ENCODE data around the gene HECW1. TPM values are rescaled to one million over a fixed set of nuclear protein-coding genes. Genes with fewer than 3 reads are reported as not detected.

HECW1 gene
- total RNA-seq, 1 experiment from 2014 or later: 2.7 TPM

DNA sequence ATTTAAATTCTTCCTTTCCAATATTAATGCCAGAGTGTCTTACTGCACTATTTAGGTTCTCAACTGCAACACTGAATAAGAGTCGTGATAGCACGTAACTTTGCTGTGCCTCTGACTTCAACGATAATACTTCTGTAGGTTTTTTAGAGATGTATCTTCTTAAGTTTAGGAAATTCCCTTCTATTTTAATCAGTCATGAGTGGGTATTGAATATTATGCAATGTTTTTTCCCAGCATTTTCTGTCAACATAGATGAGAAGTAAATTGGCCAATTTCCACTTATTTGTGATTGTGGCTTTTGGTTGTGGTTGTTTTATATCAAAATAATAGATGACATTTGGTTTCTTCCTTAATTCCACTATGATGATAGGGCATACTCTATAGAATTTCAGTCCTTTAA lies 463.8 kb downstream of the HECW1 start:
- BruUV-seq (replicated peaks): no TSS peak

DNA sequence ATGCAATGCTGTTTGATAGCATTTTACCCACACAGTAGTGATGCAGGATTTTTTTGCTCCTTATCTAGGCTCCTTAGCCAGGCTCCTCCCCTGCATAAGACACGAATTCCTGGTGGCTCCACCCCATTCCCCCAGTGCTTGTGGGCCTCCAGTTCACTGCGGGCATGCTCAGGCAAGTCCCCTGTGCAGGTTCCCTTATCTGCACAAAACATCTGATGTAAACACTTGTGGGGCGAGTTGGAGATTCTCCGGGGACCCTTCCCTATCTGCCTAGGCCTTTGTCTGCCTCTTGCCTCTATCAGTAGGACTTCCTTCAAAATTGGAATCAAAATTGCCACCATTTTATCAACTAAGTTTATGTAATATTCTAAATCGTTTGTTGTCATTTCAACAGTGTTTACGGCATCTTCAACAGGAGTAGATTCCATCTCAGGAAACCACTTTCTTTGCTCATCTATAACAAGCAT lies 465.1 kb downstream of the HECW1 start:
- CTCF ChIA-PET: interaction anchor here (0.8 kb wide), 1 partner anchor 122 kb away, joined by 3 read pairs; no protein-coding TSS in a partner anchor
- Histone ChIP-seq H3K79me2 (ENCODE audit: low read depth) (no peaks in the 10 kb centered on the region), H2AFZ (no peak overlapping the region), H3K9me2 (ENCODE audit: insufficient read depth) (no peaks in the 10 kb centered on the region), H3K4me3 (no peak overlapping the region), H3K4me1 (replicated peaks; ENCODE audit: insufficient read depth) (peaks cover 11% of the 10 kb centered on the region), H3K4me2 (no peak overlapping the region), H4K20me1 (ENCODE audit: insufficient read depth) (no peaks in the 10 kb centered on the region), H3K9me3 (ENCODE audit: insufficient read depth, low read depth) (no peaks in the 10 kb centered on the region), H3F3A (ENCODE audit: insufficient read depth, low read depth) (peaks cover 4% of the 10 kb centered on the region; the same call in 1 of the 2 replicates), H3K27ac (no peak overlapping the region), H3K36me3 (ENCODE audit: low read depth) (no peaks in the 10 kb centered on the region), H3K27me3 (ENCODE audit: insufficient read depth, low read depth) (no peaks in the 10 kb centered on the region)
- no peak for DNase-seq
- TF ChIP-seq, protein P1, sequence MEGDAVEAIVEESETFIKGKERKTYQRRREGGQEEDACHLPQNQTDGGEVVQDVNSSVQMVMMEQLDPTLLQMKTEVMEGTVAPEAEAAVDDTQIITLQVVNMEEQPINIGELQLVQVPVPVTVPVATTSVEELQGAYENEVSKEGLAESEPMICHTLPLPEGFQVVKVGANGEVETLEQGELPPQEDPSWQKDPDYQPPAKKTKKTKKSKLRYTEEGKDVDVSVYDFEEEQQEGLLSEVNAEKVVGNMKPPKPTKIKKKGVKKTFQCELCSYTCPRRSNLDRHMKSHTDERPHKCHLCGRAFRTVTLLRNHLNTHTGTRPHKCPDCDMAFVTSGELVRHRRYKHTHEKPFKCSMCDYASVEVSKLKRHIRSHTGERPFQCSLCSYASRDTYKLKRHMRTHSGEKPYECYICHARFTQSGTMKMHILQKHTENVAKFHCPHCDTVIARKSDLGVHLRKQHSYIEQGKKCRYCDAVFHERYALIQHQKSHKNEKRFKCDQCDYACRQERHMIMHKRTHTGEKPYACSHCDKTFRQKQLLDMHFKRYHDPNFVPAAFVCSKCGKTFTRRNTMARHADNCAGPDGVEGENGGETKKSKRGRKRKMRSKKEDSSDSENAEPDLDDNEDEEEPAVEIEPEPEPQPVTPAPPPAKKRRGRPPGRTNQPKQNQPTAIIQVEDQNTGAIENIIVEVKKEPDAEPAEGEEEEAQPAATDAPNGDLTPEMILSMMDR (conservative IDR thresholded peaks at IDR 0.05): no peak
- no peak for TF ChIP-seq EZH2 (IDR thresholded peaks at IDR 0.05; ENCODE audit: low read depth)
- intact Hi-C loops (cut with micrococcal nuclease; ENCODE audit: unreplicated experiment): no loop called here
- POLR2A ChIA-PET (ENCODE audit: unreplicated experiment): no interaction called here
- BruUV-seq (replicated peaks): no TSS peak

More for the DNA sequence above, 463.8 kb downstream of the HECW1 start:
- no peaks in the 10 kb centered on the region for H3K79me2 ChIP-seq (ENCODE audit: low read depth)
- ChIA-PET POLR2A (ENCODE audit: unreplicated experiment) (no interaction called here), CTCF (no interaction called here)
- no peaks in the 10 kb centered on the region for H3K27me3 ChIP-seq (ENCODE audit: insufficient read depth, low read depth)
- H3F3A ChIP-seq (ENCODE audit: insufficient read depth, low read depth): peaks cover 4% of the 10 kb centered on the region; the same call in 1 of the 2 replicates
- no peaks in the 10 kb centered on the region for H3K36me3 ChIP-seq (ENCODE audit: low read depth)
- H2AFZ ChIP-seq: no peak overlapping the region
- H3K4me3 ChIP-seq: no peak overlapping the region
- H3K9me2 ChIP-seq (ENCODE audit: insufficient read depth): no peaks in the 10 kb centered on the region
- H4K20me1 ChIP-seq (ENCODE audit: insufficient read depth): no peaks in the 10 kb centered on the region
- no peak overlapping the region for H3K4me2 ChIP-seq
- H3K9me3 ChIP-seq (ENCODE audit: insufficient read depth, low read depth): no peaks in the 10 kb centered on the region
- no peak overlapping the region for H3K27ac ChIP-seq
- no peak for DNase-seq
- peaks cover 15% of the 10 kb centered on the region for H3K4me1 ChIP-seq (replicated peaks; ENCODE audit: insufficient read depth)
- TF ChIP-seq EZH2 (IDR thresholded peaks at IDR 0.05; ENCODE audit: low read depth): no peak
- TF ChIP-seq, protein P1 (conservative IDR thresholded peaks at IDR 0.05): no peak
- intact Hi-C loops (cut with micrococcal nuclease; ENCODE audit: unreplicated experiment): no loop called here

DNA sequence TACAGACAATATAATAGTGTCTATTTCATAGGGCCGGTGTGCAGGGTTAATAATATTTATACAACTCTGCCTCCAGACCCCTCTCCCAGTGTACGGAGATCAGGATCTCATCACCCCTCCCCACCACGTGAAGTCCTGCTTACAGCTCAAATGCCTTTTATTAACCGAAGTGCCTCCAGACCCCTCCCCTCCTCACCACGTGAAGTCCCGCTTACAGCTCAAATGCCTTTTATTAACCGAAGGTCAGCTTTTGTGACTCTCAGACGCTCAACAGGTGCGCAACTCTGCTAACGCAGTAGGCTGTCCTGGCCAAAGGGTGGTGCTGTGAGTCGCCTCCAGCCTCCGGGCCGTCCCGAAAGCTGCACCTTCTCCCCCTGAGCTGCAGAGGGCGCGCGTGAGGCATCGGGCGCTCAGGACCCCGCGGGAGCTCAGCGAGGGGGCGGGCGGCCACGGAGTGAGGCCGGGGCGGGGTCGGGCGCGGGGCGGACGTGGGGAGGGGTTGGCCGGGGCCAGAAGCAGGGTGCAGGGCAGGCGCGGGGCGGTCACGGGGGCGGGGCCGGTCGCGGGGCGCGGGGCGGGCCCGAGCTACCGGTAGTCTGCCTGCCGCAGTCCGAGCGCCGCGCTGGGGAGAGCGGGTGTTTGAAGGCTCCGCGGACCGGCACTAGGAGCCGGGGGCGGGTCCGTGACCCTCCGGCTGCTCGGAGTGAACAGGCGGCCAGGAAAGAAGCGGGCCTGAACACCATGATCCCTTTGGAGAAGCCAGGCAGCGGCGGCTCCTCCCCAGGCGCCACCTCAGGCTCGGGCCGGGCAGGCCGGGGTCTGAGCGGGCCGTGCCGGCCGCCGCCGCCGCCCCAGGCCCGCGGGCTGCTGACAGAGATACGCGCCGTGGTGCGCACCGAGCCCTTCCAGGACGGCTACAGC lies 470.3 kb downstream of the HECW1 start, which contains the start of gene STK17A:
TSS of gene STK17A (plus strand) at position 606 of the 921 bp plus-strand sequence. CDS start at position 742, 136 bp downstream.
- no peaks in the 10 kb centered on the region for H3K36me3 ChIP-seq (ENCODE audit: low read depth)
- CTCF ChIA-PET: interaction anchor here (0.5 to 1.9 kb wide), 46 partner anchors 8 to 1466 kb away, joined by 3 to 97 read pairs (median 5); partner anchors contain the start of genes MRPL32, MRPS24 and PSMA2
- no peaks in the 10 kb centered on the region for H3K27me3 ChIP-seq (ENCODE audit: insufficient read depth, low read depth)
- peak within 1 kb of the TSS; percentile 78 for H3K27ac ChIP-seq
- no TSS peak for BruUV-seq (replicated peaks)
- no peaks in the 10 kb centered on the region for H3K9me2 ChIP-seq (ENCODE audit: insufficient read depth)
- peak within 1 kb of the TSS; percentile 89 for H3K4me2 ChIP-seq
- H3F3A ChIP-seq (ENCODE audit: insufficient read depth, low read depth): peaks cover 29% of the 10 kb centered on the region
- peaks cover 48% of the 10 kb centered on the region for H3K79me2 ChIP-seq (ENCODE audit: low read depth)
- H4K20me1 ChIP-seq (ENCODE audit: insufficient read depth): peaks cover 25% of the 10 kb centered on the region
- intact Hi-C loops (cut with micrococcal nuclease; ENCODE audit: unreplicated experiment): loop anchor here (1.0 to 5.0 kb wide), 5 partner anchors 66 to 360 kb away; partner anchors contain the start of gene COA1
- TF ChIP-seq, protein P1 (conservative IDR thresholded peaks at IDR 0.05): peak; percentile 99
- no peak for TF ChIP-seq EZH2 (IDR thresholded peaks at IDR 0.05; ENCODE audit: low read depth)
- H3K4me1 ChIP-seq (replicated peaks; ENCODE audit: insufficient read depth): peaks cover 38% of the 10 kb centered on the region
- POLR2A ChIA-PET (ENCODE audit: unreplicated experiment): interaction anchor here (0.5 to 1.2 kb wide), 30 partner anchors 10 to 1657 kb away, joined by 3 to 34 read pairs (median 6); partner anchors contain the start of genes COA1, DBNL and MRPS24
- H2AFZ ChIP-seq: peak within 1 kb of the TSS; percentile 46; the same call in 1 of the 2 replicates
- H3K9me3 ChIP-seq (ENCODE audit: insufficient read depth, low read depth): no peaks in the 10 kb centered on the region
- DNase-seq: peak; percentile 90 to 99
- H3K4me3 ChIP-seq: peak within 1 kb of the TSS; percentile 93

Data from PC-9 (cell line).